ENCODE data around the gene NT5C. TPM values are rescaled to one million over a fixed set of nuclear protein-coding genes. Genes with fewer than 3 reads are reported as not detected.

NT5C gene
- total and polyA plus RNA-seq, 12 donors = 20.6 to 124 (median 65.2) TPM

GRCh38 chr17:75124819-75125162 is 6.8 kb downstream of the NT5C start:
- Histone ChIP-seq H3K4me1 (replicated peaks in 1 of 2) (peaks cover 10 to 11% of the 10 kb centered on the region in 2 donors), H3K27ac (peak overlapping the region in 3 of 5 donors; percentile 37 to 80 (median 47))

GRCh38 chr17:75124041-75124818 is 7.3 kb downstream of the NT5C start:
- Histone ChIP-seq H3K36me3 (replicated peaks in 1 of 2) (peaks cover 0 to under 1% of the 10 kb centered on the region in 2 donors), H3K4me1 (replicated peaks in 1 of 2) (peaks cover 10 to 11% of the 10 kb centered on the region in 2 donors), H3K27me3 (no peaks in the 10 kb centered on the region), H3K9me3 (replicated peaks in 1 of 3) (no peaks in the 10 kb centered on the region), H3K4me3 (no peak overlapping the region), H3K27ac (peak overlapping the region in 3 of 5 donors; percentile 37 to 80 (median 56))
- intact Hi-C loops (cut with DNase I) = loop anchor here in 1 of 2 donors (10.0 kb wide), 1 partner anchor 51 kb away; no protein-coding TSS in a partner anchor
- TF ChIP-seq POLR2A (IDR thresholded peaks at IDR 0.05) (peak in 1 of 2 donors; percentile 38), CTCF (IDR thresholded peaks at IDR 0.05) (no peak)
- DNase-seq = peak; percentile 80 to 94 (median 92)
- WGBS, 4 donors = 37 to 58% (median 50%) methylated on average over 11 to 19 of the region's 19 CpGs

More at GRCh38 chr17:75124819-75125162, 6.8 kb downstream of the NT5C start:
- Histone ChIP-seq H3K27me3 (no peaks in the 10 kb centered on the region), H3K9me3 (replicated peaks in 1 of 3) (no peaks in the 10 kb centered on the region), H3K36me3 (replicated peaks in 1 of 2) (peaks cover 0 to 6% of the 10 kb centered on the region in 2 donors), H3K4me3 (no peak overlapping the region)
- WGBS, 4 donors = 80 to 93% (median 89%) methylated on average over 1 to 4 of the region's 4 CpGs
- intact Hi-C loops (cut with DNase I) = loop anchor here in 1 of 2 donors (10.0 kb wide), 1 partner anchor 50 kb away; no protein-coding TSS in a partner anchor
- DNase-seq = no peak
- TF ChIP-seq POLR2A (IDR thresholded peaks at IDR 0.05) (no peak), CTCF (IDR thresholded peaks at IDR 0.05) (no peak)

- DNase-seq = no peak
- H3K36me3 ChIP-seq (replicated peaks in 1 of 2) = no peaks in the 10 kb centered on the region
- no peak overlapping the region for H3K27ac ChIP-seq
- intact Hi-C loops (cut with DNase I) = loop anchor here (10.0 kb wide), 2 partner anchors 76 to 86 kb away; partner anchors contain the start of gene NUP85 (in 1 of the 2)
- no peak overlapping the region for H3K4me3 ChIP-seq
- TF ChIP-seq CTCF (IDR thresholded peaks at IDR 0.05) (no peak), POLR2A (IDR thresholded peaks at IDR 0.05) (no peak)
- no peaks in the 10 kb centered on the region for H3K27me3 ChIP-seq
- peaks cover 0 to 10% of the 10 kb centered on the region in 2 donors for H3K4me1 ChIP-seq (replicated peaks in 1 of 2)
- no peaks in the 10 kb centered on the region for H3K9me3 ChIP-seq (replicated peaks in 1 of 3)
- 91 to 97% (median 96%) methylated on average over 13 to 14 of the region's 14 CpGs for WGBS, 4 donors
Observed at GRCh38 chr17:75118307-75118706, 13.2 kb downstream of the NT5C start.

- DNase-seq = no peak
- no peak for TF ChIP-seq POLR2A (IDR thresholded peaks at IDR 0.05)
- TF ChIP-seq CTCF (IDR thresholded peaks at IDR 0.05) = no peak
- H3K27me3 ChIP-seq = no peaks in the 10 kb centered on the region
- intact Hi-C loops (cut with DNase I) = loop anchor here (10.0 kb wide), 2 partner anchors 78 to 88 kb away; partner anchors contain the start of gene NUP85 (in 1 of the 2)
- no peak overlapping the region for H3K4me3 ChIP-seq
- H3K27ac ChIP-seq = no peak overlapping the region
- 71 to 85% (median 76%) methylated on average over 9 of the region's 9 CpGs for WGBS, 4 donors
- H3K4me1 ChIP-seq (replicated peaks in 1 of 2) = peaks cover 0 to 10% of the 10 kb centered on the region in 2 donors
- H3K9me3 ChIP-seq (replicated peaks in 1 of 3) = no peaks in the 10 kb centered on the region
- H3K36me3 ChIP-seq (replicated peaks in 1 of 2) = no peaks in the 10 kb centered on the region
Observed at GRCh38 chr17:75116737-75117136, 14.8 kb downstream of the NT5C start.

Data from adrenal gland (tissue), 12 donors.